Mesenchymal stem cell (in vitro differentiated cells and primary cell): ENCODE measurements around the gene WARS2.

Experiments used
- DNase-seq: peaks from one replicate; pipeline ENCODE4 v3.0.0-alpha.2; 2013
- H2AFZ ChIP-seq: one replicate; pipeline ENCODE4 v1.6.1; 2013; ENCODE audit warnings: low read depth, mild to moderate bottlenecking, control low read depth, inconsistent platforms, low read length, moderate library complexity
- H2AK5ac ChIP-seq: 2 replicates; pipeline ENCODE4 v1.6.1; 2013; ENCODE audit warnings: low read length, moderate library complexity, mild to moderate bottlenecking, inconsistent platforms; ENCODE audit not compliant: severe bottlenecking
- H2BK120ac ChIP-seq: one replicate; pipeline ENCODE4 v1.6.1; 2013; ENCODE audit warnings: low read depth, mild to moderate bottlenecking, inconsistent platforms, low read length, moderate library complexity
- H2BK12ac ChIP-seq, 2 experiments: one replicate each; pipeline ENCODE4 v1.6.1; 2013; ENCODE audit warnings: inconsistent platforms in 2 of 2, low read length in 2 of 2, mild to moderate bottlenecking in 2 of 2, moderate library complexity in 2 of 2, control low read depth in 1 of 2
- H2BK15ac ChIP-seq: one replicate; pipeline ENCODE4 v1.6.1; 2013; ENCODE audit warnings: mild to moderate bottlenecking, low read depth, inconsistent platforms; ENCODE audit not compliant: poor library complexity, severe bottlenecking
- H2BK5ac ChIP-seq: 2 replicates; pipeline ENCODE4 v1.6.1; 2013; ENCODE audit warnings: low read depth, mild to moderate bottlenecking, low read length, control low read depth, inconsistent platforms; ENCODE audit not compliant: poor library complexity, severe bottlenecking
- H3K14ac ChIP-seq, 2 experiments: one replicate each; pipeline ENCODE4 v1.6.1; 2013; ENCODE audit warnings: inconsistent platforms in 2 of 2, low read length in 2 of 2, control low read depth in 1 of 2, mild to moderate bottlenecking in 1 of 2, moderate library complexity in 1 of 2
- H3K18ac ChIP-seq, 2 experiments: one replicate each; pipeline ENCODE4 v1.6.1; 2013; ENCODE audit warnings: inconsistent platforms in 2 of 2, low read length in 2 of 2, control low read depth in 1 of 2, low read depth in 1 of 2, mild to moderate bottlenecking in 1 of 2
- H3K23ac ChIP-seq, 2 experiments: one replicate each; pipeline ENCODE4 v1.6.1; 2013; ENCODE audit warnings: inconsistent platforms in 2 of 2, low read length in 2 of 2, mild to moderate bottlenecking in 2 of 2, moderate library complexity in 2 of 2, control low read depth in 1 of 2
- H3K27ac ChIP-seq: 2 replicates; pipeline ENCODE4 v1.5.1; 2013; ENCODE audit warnings: mild to moderate bottlenecking, moderate library complexity, low read length, control low read depth, inconsistent platforms; ENCODE audit not compliant: poor library complexity, severe bottlenecking
- H3K27me3 ChIP-seq, 2 experiments: 2 replicates each; pipeline versions ENCODE4 v1.6.1 to v1.7.0; 2013; ENCODE audit warnings: low read length in 2 of 2, mild to moderate bottlenecking in 2 of 2, moderate library complexity in 2 of 2, control low read depth in 1 of 2, inconsistent platforms in 1 of 2; ENCODE audit not compliant: control insufficient read depth in 1 of 2, insufficient read depth in 1 of 2
- H3K36me3 ChIP-seq, 2 experiments: 2 replicates each; pipeline versions ENCODE4 v1.6.1 to v1.7.0; 2013; ENCODE audit warnings: low read length in 2 of 2, control low read depth in 1 of 2, inconsistent platforms in 1 of 2, low read depth in 1 of 2, mild to moderate bottlenecking in 1 of 2; ENCODE audit not compliant: insufficient read depth in 2 of 2, control insufficient read depth in 1 of 2
- H3K4ac ChIP-seq, 2 experiments: one replicate each; pipeline ENCODE4 v1.6.1; 2013; ENCODE audit warnings: inconsistent platforms in 2 of 2, low read length in 2 of 2, mild to moderate bottlenecking in 2 of 2, moderate library complexity in 2 of 2, control low read depth in 1 of 2, low read depth in 1 of 2
- H3K4me1 ChIP-seq: 2 replicates; pipeline ENCODE4 v1.6.1; 2013; ENCODE audit warnings: low read depth, low read length, control low read depth; ENCODE audit not compliant: control insufficient read depth, insufficient read depth
- H3K4me2 ChIP-seq: 2 replicates; pipeline ENCODE4 v1.6.1; 2013; ENCODE audit warnings: low read length, mild to moderate bottlenecking, inconsistent platforms; ENCODE audit not compliant: poor library complexity, severe bottlenecking
- H3K4me3 ChIP-seq, 2 experiments: 2 replicates each; pipeline versions ENCODE4 v1.5.1 to v1.7.0; 2013; ENCODE audit warnings: low read length in 2 of 2, mild to moderate bottlenecking in 2 of 2, control low read depth in 1 of 2, low read depth in 1 of 2; ENCODE audit not compliant: insufficient read depth in 1 of 2
- H3K79me1 ChIP-seq: replicated peaks from 2 replicates; pipeline ENCODE4 v1.6.1; 2013; ENCODE audit warnings: mild to moderate bottlenecking, control low read depth, low read length, inconsistent platforms; ENCODE audit not compliant: poor library complexity, severe bottlenecking
- H3K9ac ChIP-seq: 2 replicates; pipeline ENCODE4 v1.7.0; 2013; ENCODE audit warnings: mild to moderate bottlenecking, low read length, moderate library complexity
- H3K9me3 ChIP-seq: 2 replicates; pipeline ENCODE4 v1.7.0; 2013; ENCODE audit warnings: mild to moderate bottlenecking, low read length; ENCODE audit not compliant: control insufficient read depth
- H4K8ac ChIP-seq: one replicate; pipeline ENCODE4 v1.6.1; 2013; ENCODE audit warnings: inconsistent platforms, mild to moderate bottlenecking, low read length, moderate library complexity
- H4K91ac ChIP-seq: one replicate; pipeline ENCODE4 v1.6.1; 2013; ENCODE audit warnings: mild to moderate bottlenecking, low read length, inconsistent platforms
- WGBS: methylation state at CpG from one replicate; pipeline ENCODE4 v1.1.7; 2013; ENCODE audit warnings: mixed read lengths; 5-methylcytosine and 5-hydroxymethylcytosine counted together

Gene WARS2

DNA sequence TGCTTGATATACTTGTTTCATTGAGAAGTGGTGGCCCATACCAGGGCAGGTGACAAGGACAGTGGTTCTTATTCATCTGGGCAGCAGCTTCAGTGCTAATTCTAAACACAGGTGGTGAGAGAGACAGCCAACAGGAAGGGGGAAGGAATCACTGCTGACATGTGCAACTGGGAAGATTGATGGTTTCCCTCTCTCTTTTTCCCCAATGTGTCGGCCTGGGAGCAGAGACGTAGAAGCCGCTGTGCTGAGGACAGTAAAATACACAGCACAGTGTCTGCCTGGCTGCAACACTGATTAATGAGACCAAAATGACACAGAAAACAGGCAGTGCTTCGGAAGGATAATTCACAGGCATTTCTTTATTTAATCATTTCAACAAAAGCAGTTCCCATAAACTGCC is 48.8 kb downstream of the WARS2 start:
- H3K14ac ChIP-seq, result no peak overlapping the region
- peaks cover 15% of the 10 kb centered on the region for H3K79me1 ChIP-seq
- no peak overlapping the region for H2BK5ac ChIP-seq

DNA sequence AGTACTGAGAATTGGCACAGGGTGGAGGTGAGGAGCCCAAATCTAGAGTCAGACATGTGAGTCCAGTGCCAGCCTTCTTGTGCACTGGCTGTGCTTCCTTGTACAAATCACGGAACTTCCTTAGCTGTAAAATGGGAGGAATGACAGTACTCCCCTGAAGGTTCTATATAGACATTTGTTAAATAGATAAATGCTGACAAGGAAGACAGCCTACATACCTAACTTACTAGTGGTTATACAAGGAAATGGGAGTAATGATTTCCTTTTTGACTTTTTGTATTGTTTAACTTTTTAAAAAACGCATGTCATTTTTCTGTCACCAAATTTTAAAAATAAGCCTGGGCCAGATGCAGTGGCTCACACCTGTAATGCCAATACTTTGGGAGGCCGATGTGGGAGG is 50.2 kb downstream of the WARS2 start:
- no peaks in the 10 kb centered on the region for H3K27me3 ChIP-seq
- H3K79me1 ChIP-seq, result peaks cover 19% of the 10 kb centered on the region
- no peak overlapping the region for H3K4me2 ChIP-seq
- no peak overlapping the region for H3K9ac ChIP-seq
- H3K14ac ChIP-seq, result no peak overlapping the region
- no peak overlapping the region for H3K27ac ChIP-seq
- no peak overlapping the region for H4K91ac ChIP-seq
- WGBS, result 93% methylated on average over 3 of the region's 3 CpGs
- H4K8ac ChIP-seq, result no peak overlapping the region
- H3K4me3 ChIP-seq, result no peak overlapping the region
- no peak overlapping the region for H3K4ac ChIP-seq
- no peak overlapping the region for H2BK120ac ChIP-seq
- no peak overlapping the region for H2BK5ac ChIP-seq
- peaks cover 14% of the 10 kb centered on the region for H3K9me3 ChIP-seq
- H2AFZ ChIP-seq, result no peak overlapping the region
- H3K23ac ChIP-seq, result no peak overlapping the region
- H2BK15ac ChIP-seq, result no peak overlapping the region
- peaks cover 4% of the 10 kb centered on the region for H3K4me1 ChIP-seq
- no peak overlapping the region for H2BK12ac ChIP-seq
- no peaks in the 10 kb centered on the region for H3K36me3 ChIP-seq
- no peak overlapping the region for H3K18ac ChIP-seq
- DNase-seq, result no peak
- no peak overlapping the region for H2AK5ac ChIP-seq

More for the DNA sequence above, 48.8 kb downstream of the WARS2 start:
- Histone ChIP-seq H3K18ac (no peak overlapping the region), H3K4me3 (no peak overlapping the region), H3K27ac (peak overlapping the region; percentile 40), H3K4me1 (peaks cover 4% of the 10 kb centered on the region), H3K27me3 (no peaks in the 10 kb centered on the region), H3K23ac (no peak overlapping the region), H4K91ac (no peak overlapping the region), H2AFZ (no peak overlapping the region), H4K8ac (peak overlapping the region; percentile 19), H2BK12ac (no peak overlapping the region), H3K4me2 (peak overlapping the region; percentile 8), H3K4ac (no peak overlapping the region), H2BK120ac (no peak overlapping the region), H3K9ac (no peak overlapping the region), H3K36me3 (no peaks in the 10 kb centered on the region), H3K9me3 (peaks cover 14% of the 10 kb centered on the region), H2AK5ac (no peak overlapping the region), H2BK15ac (no peak overlapping the region)
- no peak for DNase-seq
- 41% methylated on average over 4 of the region's 4 CpGs for WGBS

- Histone ChIP-seq H3K36me3 (no peaks in the 10 kb centered on the region), H3K27ac (no peak overlapping the region), H4K91ac (no peak overlapping the region), H3K4me3 (no peak overlapping the region), H3K4ac (no peak overlapping the region), H3K4me2 (no peak overlapping the region), H3K4me1 (peaks cover 4% of the 10 kb centered on the region), H3K79me1 (peaks cover 31% of the 10 kb centered on the region), H3K9me3 (peaks cover 14% of the 10 kb centered on the region), H2AK5ac (no peak overlapping the region), H2BK5ac (no peak overlapping the region), H2AFZ (no peak overlapping the region), H3K18ac (no peak overlapping the region), H2BK12ac (no peak overlapping the region), H3K27me3 (no peaks in the 10 kb centered on the region), H2BK15ac (no peak overlapping the region), H3K23ac (no peak overlapping the region), H2BK120ac (no peak overlapping the region), H3K14ac (no peak overlapping the region), H4K8ac (no peak overlapping the region), H3K9ac (no peak overlapping the region)
- DNase-seq, result no peak
- WGBS, result 66% methylated on average over 1 of the region's 2 CpGs
These were observed 53.6 kb downstream of the WARS2 start for GRCh38 chr1:119086830-119087229.

- Histone ChIP-seq H4K91ac (no peak overlapping the region), H2AFZ (no peak overlapping the region)
These were observed 55.7 kb downstream of the WARS2 start for GRCh38 chr1:119084798-119085197.

More at GRCh38 chr1:119084798-119085197, 55.7 kb downstream of the WARS2 start:
- Histone ChIP-seq H3K9me3 (peaks cover 5% of the 10 kb centered on the region), H3K79me1 (peaks cover 25% of the 10 kb centered on the region), H3K36me3 (no peaks in the 10 kb centered on the region), H2BK120ac (no peak overlapping the region), H3K23ac (no peak overlapping the region), H2AK5ac (no peak overlapping the region), H3K14ac (no peak overlapping the region), H3K27me3 (no peaks in the 10 kb centered on the region), H3K4me3 (peak overlapping the region in 1 of 2 experiments; percentile 20), H3K9ac (peak overlapping the region; percentile 24), H3K18ac (no peak overlapping the region), H3K4me1 (peaks cover 1% of the 10 kb centered on the region), H3K4me2 (no peak overlapping the region), H2BK5ac (no peak overlapping the region), H3K27ac (no peak overlapping the region), H4K8ac (no peak overlapping the region), H3K4ac (no peak overlapping the region), H2BK15ac (no peak overlapping the region), H2BK12ac (no peak overlapping the region)
- WGBS, result 98% methylated on average over 10 of the region's 10 CpGs
- DNase-seq, result no peak
